HEK293 (cell line): ENCODE data around the gene FRMD4A.

Experiments used
- CTCF ChIA-PET: fragments of 350-600 bp; formaldehyde crosslinking; extraction: SDS; loops from one replicate; lab custom pipeline; 2021; ENCODE audit warnings: antibody characterized with exemption; lab: Yijun Ruan, JAX
- POLR2A ChIA-PET: fragments of 300-600 bp; formaldehyde crosslinking; extraction: SDS; loops from one replicate; lab custom pipeline; 2020; ENCODE audit warnings: antibody characterized with exemption, inconsistent platforms; lab: Yijun Ruan, JAX
- H3K27ac ChIP-seq: fragments of 200-500 bp; sonication (Bioruptor generic); 2 replicates; pipeline ENCODE4 v1.5.1; 2014; ENCODE audit warnings: low read depth, low read length, control low read depth, inconsistent platforms; ENCODE audit errors: extremely low read depth
- H3K36me3 ChIP-seq, 2 experiments: fragments of 200-500 bp in 1 of 2; sonication (Bioruptor generic) in 1 of 2; 1 replicate in 1 of 2; 2 replicates in 1 of 2; pipeline ENCODE4 v1.5.1; 2014 to 2017; ENCODE audit warnings: inconsistent platforms in 2 of 2, low read length in 2 of 2; ENCODE audit not compliant: control insufficient read depth in 2 of 2, insufficient read depth in 1 of 2
- H3K4me1 ChIP-seq: fragments of 200-500 bp; sonication (Bioruptor generic); 2 replicates; pipeline ENCODE4 v1.5.1; 2014; ENCODE audit warnings: mild to moderate bottlenecking, low read length, inconsistent platforms; ENCODE audit not compliant: control insufficient read depth, insufficient read depth
- H3K4me3 ChIP-seq: 2 replicates; pipeline ENCODE4 v1.5.1; 2011; ENCODE audit warnings: low read depth, mild to moderate bottlenecking, control low read depth, low read length, moderate library complexity
- H3K9me3 ChIP-seq: fragments of 200-500 bp; sonication (Bioruptor generic); 2 replicates; pipeline ENCODE4 v1.5.1; 2014; ENCODE audit warnings: low read depth, low read length, inconsistent platforms; ENCODE audit not compliant: control insufficient read depth, insufficient read depth
- MEIS1 ChIP-seq: sonication (generic); formaldehyde crosslinking; IDR thresholded peaks from 2 replicates; pipeline ENCODE4 v1.8.1; 2022; ENCODE audit warnings: missing genetic modification reagents, mild to moderate bottlenecking, borderline replicate concordance
- PRDM2 ChIP-seq: fragments of 450-650 bp; formaldehyde crosslinking; IDR thresholded peaks from 2 replicates; pipeline ENCODE4 v1.5.1; 2016; ENCODE audit warnings: missing biosample characterization, missing genetic modification characterization, borderline replicate concordance
- SCRT1 ChIP-seq: fragments of 450-650 bp; formaldehyde crosslinking; IDR thresholded peaks from 2 replicates; pipeline ENCODE4 v1.5.1; 2016; ENCODE audit warnings: missing biosample characterization, missing genetic modification characterization, borderline replicate concordance
- SCRT2 ChIP-seq: fragments of 450-650 bp; formaldehyde crosslinking; IDR thresholded peaks from 2 replicates; pipeline ENCODE4 v1.5.1; 2016; ENCODE audit warnings: missing biosample characterization, missing genetic modification characterization
- SP2 ChIP-seq: fragments of 450-650 bp; formaldehyde crosslinking; IDR thresholded peaks from 2 replicates; pipeline ENCODE4 v1.5.1; 2016; ENCODE audit warnings: missing biosample characterization, missing genetic modification characterization
- ZBTB48 ChIP-seq: fragments of 450-650 bp; formaldehyde crosslinking; IDR thresholded peaks from 2 replicates; pipeline ENCODE4 v1.5.1; 2016; ENCODE audit warnings: missing biosample characterization, missing genetic modification characterization
- ZBTB7A ChIP-seq: fragments of 450-650 bp; formaldehyde crosslinking; IDR thresholded peaks from 2 replicates; pipeline ENCODE4 v1.5.1; 2016; ENCODE audit warnings: low read depth, missing biosample characterization, missing genetic modification characterization
- ZFP69B ChIP-seq: fragments of 450-650 bp; formaldehyde crosslinking; IDR thresholded peaks from 2 replicates; pipeline ENCODE4 v1.5.1; 2016; ENCODE audit warnings: missing biosample characterization, missing genetic modification characterization
- ZNF146 ChIP-seq: fragments of 450-650 bp; formaldehyde crosslinking; IDR thresholded peaks from 2 replicates; pipeline ENCODE4 v1.5.1; 2016; ENCODE audit warnings: missing biosample characterization, missing genetic modification characterization
- ZNF16 ChIP-seq: fragments of 450-650 bp; formaldehyde crosslinking; IDR thresholded peaks from 2 replicates; pipeline ENCODE4 v1.5.1; 2016; ENCODE audit warnings: low read depth, missing biosample characterization, missing genetic modification characterization
- ZNF211 ChIP-seq: fragments of 450-650 bp; formaldehyde crosslinking; IDR thresholded peaks from 2 replicates; pipeline ENCODE4 v1.5.1; 2016; ENCODE audit warnings: low read depth, missing biosample characterization, missing genetic modification characterization
- ZNF366 ChIP-seq: fragments of 450-650 bp; formaldehyde crosslinking; conservative IDR thresholded peaks from 2 replicates; pipeline ENCODE4 v1.5.1; 2016; ENCODE audit warnings: missing biosample characterization, missing genetic modification characterization
- ZNF404 ChIP-seq: fragments of 450-650 bp; formaldehyde crosslinking; IDR thresholded peaks from 2 replicates; pipeline ENCODE4 v1.5.1; 2017; ENCODE audit warnings: missing biosample characterization, missing genetic modification characterization
- ZNF426 ChIP-seq: fragments of 450-650 bp; formaldehyde crosslinking; IDR thresholded peaks from 2 replicates; pipeline ENCODE4 v1.5.1; 2017; ENCODE audit warnings: missing biosample characterization, missing genetic modification characterization, mild to moderate bottlenecking, inconsistent platforms, moderate library complexity
- ZNF580 ChIP-seq: fragments of 450-650 bp; formaldehyde crosslinking; IDR thresholded peaks from 2 replicates; pipeline ENCODE4 v1.5.1; 2016; ENCODE audit warnings: missing biosample characterization, missing genetic modification characterization
- ZNF785 ChIP-seq: fragments of 450-650 bp; formaldehyde crosslinking; IDR thresholded peaks from 2 replicates; pipeline ENCODE4 v1.5.1; 2016; ENCODE audit warnings: missing biosample characterization, missing genetic modification characterization
- ZSCAN18 ChIP-seq: fragments of 450-650 bp; formaldehyde crosslinking; IDR thresholded peaks from 2 replicates; pipeline ENCODE4 v1.5.1; 2016; ENCODE audit warnings: missing biosample characterization, missing genetic modification characterization
- TF ChIP-seq, protein P1 (sequence below): fragments of 450-650 bp; IDR thresholded peaks from 2 replicates; pipeline ENCODE4 v1.5.1; 2018; ENCODE audit warnings: missing biosample characterization, mild to moderate bottlenecking, missing genetic modification characterization
- TF ChIP-seq, protein P2 (sequence below): fragments of 450-650 bp; IDR thresholded peaks from 2 replicates; pipeline ENCODE4 v1.5.1; 2018; ENCODE audit warnings: missing biosample characterization, missing genetic modification characterization
- TF ChIP-seq, protein P3 (sequence below): fragments of 450-650 bp; formaldehyde crosslinking; IDR thresholded peaks from 2 replicates; pipeline ENCODE4 v1.5.1; 2016; ENCODE audit warnings: missing biosample characterization, missing genetic modification characterization

FRMD4A gene

GRCh38 chr10:14162061-14162460, 168.7 kb downstream of the FRMD4A start (continued):
- TF ChIP-seq PRDM2 (tag by site-specific recombination), result no peak
- no peak for TF ChIP-seq ZNF211
- no peak for TF ChIP-seq ZNF366
- no peak for TF ChIP-seq ZNF426 (tag by site-specific recombination)
- no peak for TF ChIP-seq SP2 (tag by site-specific recombination)
- TF ChIP-seq, protein P1, sequence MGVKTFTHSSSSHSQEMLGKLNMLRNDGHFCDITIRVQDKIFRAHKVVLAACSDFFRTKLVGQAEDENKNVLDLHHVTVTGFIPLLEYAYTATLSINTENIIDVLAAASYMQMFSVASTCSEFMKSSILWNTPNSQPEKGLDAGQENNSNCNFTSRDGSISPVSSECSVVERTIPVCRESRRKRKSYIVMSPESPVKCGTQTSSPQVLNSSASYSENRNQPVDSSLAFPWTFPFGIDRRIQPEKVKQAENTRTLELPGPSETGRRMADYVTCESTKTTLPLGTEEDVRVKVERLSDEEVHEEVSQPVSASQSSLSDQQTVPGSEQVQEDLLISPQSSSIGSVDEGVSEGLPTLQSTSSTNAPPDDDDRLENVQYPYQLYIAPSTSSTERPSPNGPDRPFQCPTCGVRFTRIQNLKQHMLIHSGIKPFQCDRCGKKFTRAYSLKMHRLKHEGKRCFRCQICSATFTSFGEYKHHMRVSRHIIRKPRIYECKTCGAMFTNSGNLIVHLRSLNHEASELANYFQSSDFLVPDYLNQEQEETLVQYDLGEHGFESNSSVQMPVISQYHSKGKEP (tag by site-specific recombination), result no peak
- TF ChIP-seq, protein P2, sequence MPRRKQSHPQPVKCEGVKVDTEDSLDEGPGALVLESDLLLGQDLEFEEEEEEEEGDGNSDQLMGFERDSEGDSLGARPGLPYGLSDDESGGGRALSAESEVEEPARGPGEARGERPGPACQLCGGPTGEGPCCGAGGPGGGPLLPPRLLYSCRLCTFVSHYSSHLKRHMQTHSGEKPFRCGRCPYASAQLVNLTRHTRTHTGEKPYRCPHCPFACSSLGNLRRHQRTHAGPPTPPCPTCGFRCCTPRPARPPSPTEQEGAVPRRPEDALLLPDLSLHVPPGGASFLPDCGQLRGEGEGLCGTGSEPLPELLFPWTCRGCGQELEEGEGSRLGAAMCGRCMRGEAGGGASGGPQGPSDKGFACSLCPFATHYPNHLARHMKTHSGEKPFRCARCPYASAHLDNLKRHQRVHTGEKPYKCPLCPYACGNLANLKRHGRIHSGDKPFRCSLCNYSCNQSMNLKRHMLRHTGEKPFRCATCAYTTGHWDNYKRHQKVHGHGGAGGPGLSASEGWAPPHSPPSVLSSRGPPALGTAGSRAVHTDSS (tag by site-specific recombination), result no peak
- no peak for TF ChIP-seq ZNF785
- TF ChIP-seq, all 188 proteins: peak for 0

DNA sequence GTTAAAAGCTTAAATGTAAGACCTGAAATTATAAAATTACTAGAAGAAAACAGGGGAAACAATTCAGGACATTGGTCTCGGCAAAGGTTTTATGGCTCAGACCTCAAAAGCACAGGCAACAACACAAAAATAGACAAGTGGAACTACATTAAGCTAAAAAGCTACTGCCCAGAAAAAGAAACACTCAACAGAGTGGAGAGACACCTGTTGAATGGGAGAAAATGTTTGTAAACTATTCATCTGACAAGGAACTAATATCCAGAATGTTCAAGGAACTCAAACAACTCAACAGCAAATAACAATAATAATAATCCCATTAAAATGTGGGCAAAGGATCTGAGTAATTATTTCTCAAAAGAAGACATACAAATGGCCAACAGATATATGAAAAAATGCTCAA, 170.4 kb downstream of the FRMD4A start:
- Histone ChIP-seq H3K9me3 (no peaks in the 10 kb centered on the region), H3K27ac (no peak overlapping the region), H3K36me3 (no peaks in the 10 kb centered on the region), H3K4me3 (no peak overlapping the region), H3K4me1 (no peaks in the 10 kb centered on the region)
- POLR2A ChIA-PET, result no interaction called here
- TF ChIP-seq ZNF404 (tag by site-specific recombination) (no peak), ZNF16 (tag by site-specific recombination) (no peak), ZBTB7A (tag by site-specific recombination) (no peak), SCRT1 (peak; percentile 88), ZNF146 (tag by site-specific recombination) (no peak), ZFP69B (tag by site-specific recombination) (no peak), SCRT2 (tag by site-specific recombination) (peak; percentile 95), ZNF580 (no peak), ZBTB48 (no peak), ZSCAN18 (tag by site-specific recombination) (no peak), MEIS1 (CRISPR knock-in tag) (no peak)
- TF ChIP-seq, protein P3, sequence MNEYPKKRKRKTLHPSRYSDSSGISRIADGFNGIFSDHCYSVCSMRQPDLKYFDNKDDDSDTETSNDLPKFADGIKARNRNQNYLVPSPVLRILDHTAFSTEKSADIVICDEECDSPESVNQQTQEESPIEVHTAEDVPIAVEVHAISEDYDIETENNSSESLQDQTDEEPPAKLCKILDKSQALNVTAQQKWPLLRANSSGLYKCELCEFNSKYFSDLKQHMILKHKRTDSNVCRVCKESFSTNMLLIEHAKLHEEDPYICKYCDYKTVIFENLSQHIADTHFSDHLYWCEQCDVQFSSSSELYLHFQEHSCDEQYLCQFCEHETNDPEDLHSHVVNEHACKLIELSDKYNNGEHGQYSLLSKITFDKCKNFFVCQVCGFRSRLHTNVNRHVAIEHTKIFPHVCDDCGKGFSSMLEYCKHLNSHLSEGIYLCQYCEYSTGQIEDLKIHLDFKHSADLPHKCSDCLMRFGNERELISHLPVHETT, result no peak
- CTCF ChIA-PET, result interaction anchor here (0.7 kb wide), 1 partner anchor 238 kb away, joined by 3 read pairs; no protein-coding TSS in a partner anchor
